EL (cell line): ENCODE data around the gene CAMSAP1.
A peak's percentile ranks its signal among the peaks of the same experiment; 100 is the strongest.

Experiments used
- DNase-seq: peaks from one replicate; pipeline ENCODE4 v3.0.0-alpha.2; 2016

Gene CAMSAP1

GRCh38 chr9:135809166-135809565 lies 98.2 kb downstream of the CAMSAP1 start:
- DNase-seq, result peak; percentile 33

- DNase-seq, result no peak
Measured at GRCh38 chr9:135805422-135806022, 101.8 kb downstream of the CAMSAP1 start.

GRCh38 chr9:135804581-135805421 lies 102.5 kb downstream of the CAMSAP1 start:
- DNase-seq, result peak; percentile 8

GRCh38 chr9:135803441-135803840 lies 103.9 kb downstream of the CAMSAP1 start:
- no peak for DNase-seq

GRCh38 chr9:135802876-135803419 lies 104.4 kb downstream of the CAMSAP1 start:
- DNase-seq, result no peak

DNA sequence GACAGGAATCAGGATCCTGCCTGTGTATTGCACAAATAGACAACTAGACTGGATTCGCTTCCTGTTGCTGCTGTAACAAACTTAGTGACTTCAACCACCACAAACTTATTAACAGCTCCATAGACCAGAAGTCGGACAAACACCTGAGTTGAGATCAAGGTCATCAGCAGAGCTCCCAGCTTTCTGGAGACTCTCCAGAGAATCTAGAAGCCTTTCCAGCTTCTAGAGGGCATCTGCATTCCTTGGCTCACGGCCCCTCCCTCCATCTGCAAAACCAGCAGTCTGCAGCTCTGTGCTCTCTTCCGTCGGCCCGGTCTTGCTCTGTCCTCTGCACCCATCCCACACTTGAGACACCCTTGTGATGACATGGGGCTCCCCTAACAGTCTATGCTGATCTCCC lies 106.3 kb downstream of the CAMSAP1 start:
- DNase-seq, result no peak

- no peak for DNase-seq
Measured at GRCh38 chr9:135799261-135799660, 108.1 kb downstream of the CAMSAP1 start.

DNA sequence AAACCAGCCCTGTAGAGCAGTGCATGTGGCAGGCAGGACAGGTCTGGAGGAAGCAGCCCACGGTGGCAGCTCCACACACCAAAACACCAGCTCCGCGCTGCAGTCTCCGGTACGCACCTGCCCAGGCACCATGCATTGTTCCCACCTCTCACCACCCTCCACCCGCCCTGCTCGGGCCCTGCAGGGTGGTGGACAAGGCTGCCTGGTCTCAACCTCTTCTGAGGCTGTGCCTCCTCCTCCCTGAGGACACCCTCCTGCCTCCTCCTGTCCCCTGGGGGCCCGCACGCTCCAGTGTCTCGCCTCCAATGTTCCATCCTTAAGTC lies 109.1 kb downstream of the CAMSAP1 start:
- DNase-seq, result no peak

- peak; percentile 51 for DNase-seq
Measured at GRCh38 chr9:135797507-135798262, 109.7 kb downstream of the CAMSAP1 start.

DNA sequence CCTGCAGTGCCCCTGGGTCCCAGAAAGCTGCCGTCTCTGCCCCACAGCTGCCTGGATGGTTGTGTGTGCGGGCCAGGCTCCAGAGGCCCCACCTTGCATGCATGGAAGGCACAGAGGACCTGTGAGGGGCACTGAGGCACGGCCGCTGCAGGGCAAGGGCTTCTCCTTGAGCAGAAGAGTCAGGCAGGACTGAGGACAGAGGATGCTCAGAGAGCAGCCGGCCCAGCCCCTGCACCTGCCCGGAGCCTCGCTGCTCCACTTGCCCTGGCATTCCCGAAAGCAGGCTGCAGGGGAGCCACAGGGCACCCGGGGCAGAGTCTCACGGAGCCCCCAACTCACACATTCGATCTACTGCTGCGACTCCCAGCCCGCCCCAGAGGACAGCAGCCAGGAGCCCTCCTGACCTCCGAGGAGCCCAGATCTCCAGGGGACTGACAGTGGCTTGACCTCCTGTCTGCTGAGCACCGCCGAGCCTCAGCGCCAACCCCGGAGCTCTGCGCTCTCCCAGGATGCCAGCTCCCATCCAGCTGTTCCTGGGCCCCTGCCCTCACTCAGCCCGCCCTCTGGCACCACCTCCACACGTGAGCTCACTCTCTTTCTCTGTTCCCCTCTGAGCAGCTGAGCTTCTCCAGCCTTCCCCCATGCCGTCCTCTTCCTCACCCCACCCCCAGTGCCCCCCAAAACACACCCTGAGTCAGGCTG lies 110.4 kb downstream of the CAMSAP1 start:
- no peak for DNase-seq

GRCh38 chr9:135795391-135795790 lies 112.0 kb downstream of the CAMSAP1 start:
- no peak for DNase-seq

DNA sequence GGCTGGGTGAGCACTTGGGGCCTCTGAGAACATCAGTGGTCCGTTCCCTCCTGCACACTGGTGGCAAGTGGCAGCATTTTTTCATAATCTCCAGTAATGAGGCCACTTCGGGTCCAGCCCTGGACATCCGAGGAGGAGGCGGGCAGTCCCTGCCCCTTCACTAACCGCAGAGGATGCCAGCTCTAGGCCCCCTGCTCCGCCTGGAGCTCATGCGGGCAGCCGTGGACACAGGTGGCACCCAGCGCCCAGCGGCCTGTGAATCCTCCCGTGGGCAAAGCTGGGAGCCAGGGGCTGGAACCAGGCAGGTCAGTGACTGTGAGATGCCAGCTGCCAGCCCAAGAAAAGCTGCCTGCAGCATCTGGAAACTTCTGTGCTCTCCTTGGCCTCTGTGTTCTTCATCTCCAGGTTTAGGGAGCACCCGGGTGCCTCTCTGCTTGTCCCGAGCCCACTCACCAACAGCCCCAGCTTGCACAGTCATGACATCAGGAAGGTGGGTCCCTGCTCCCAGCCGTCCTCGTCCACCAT lies 112.9 kb downstream of the CAMSAP1 start:
- no peak for DNase-seq

DNA sequence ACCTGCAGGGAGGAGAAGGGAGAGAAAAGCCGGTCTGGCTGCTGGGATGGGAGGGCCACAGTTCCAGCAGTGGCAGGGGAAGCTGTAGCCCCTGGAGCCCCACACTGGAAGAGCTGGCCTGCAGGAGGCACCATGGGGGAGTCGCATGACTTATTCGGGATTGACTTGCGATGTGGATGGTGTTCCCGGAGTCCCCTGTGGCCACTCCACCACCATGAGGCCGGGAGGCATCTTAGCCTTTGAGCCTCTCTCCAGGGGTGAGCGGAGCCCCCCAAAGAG lies 113.3 kb downstream of the CAMSAP1 start:
- DNase-seq, result no peak

DNA sequence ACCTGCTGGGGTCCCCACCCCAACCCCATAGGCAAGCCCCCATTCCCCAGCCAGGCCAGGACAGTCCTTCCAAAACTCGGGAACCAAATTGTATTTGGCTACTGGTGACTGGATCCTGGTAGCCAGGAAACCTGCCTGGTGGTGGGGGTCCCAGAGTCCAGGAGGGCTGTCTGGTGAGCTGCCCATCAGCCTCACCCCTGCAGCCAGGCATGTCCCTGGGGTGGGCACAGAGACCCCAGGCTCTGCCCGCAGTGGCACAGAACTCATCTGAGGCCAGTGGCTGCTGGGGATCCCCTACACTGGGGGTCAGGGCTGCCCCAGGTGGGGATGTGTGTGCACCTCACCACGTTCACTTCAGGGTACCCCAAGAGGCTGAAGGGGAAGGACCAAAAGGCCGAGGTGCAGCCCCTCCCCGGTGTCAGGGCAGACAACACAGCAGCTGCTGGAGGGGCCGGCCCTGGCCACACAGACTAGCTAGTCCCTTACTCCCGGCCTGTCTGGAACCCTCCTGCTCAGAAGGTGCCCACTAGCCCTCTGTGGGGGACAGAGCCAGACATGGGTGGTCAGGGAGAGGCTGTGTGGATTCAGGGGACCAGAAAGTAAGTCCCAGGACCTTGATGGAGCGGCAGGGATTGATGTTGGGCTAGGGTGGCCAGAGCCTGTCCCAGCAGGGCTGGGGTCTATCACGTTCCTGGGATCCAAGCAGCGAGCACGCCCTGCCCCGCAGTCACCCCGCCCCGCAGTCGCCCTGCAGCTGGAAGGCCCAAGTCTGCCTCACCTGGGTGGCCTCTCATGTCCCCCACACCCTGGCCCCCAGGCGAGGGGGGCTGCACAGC lies 113.9 kb downstream of the CAMSAP1 start:
- DNase-seq, result no peak

- no peak for DNase-seq
Measured at GRCh38 chr9:135792268-135793128, 114.8 kb downstream of the CAMSAP1 start.

GRCh38 chr9:135791431-135792267 lies 115.7 kb downstream of the CAMSAP1 start:
- DNase-seq, result no peak

DNA sequence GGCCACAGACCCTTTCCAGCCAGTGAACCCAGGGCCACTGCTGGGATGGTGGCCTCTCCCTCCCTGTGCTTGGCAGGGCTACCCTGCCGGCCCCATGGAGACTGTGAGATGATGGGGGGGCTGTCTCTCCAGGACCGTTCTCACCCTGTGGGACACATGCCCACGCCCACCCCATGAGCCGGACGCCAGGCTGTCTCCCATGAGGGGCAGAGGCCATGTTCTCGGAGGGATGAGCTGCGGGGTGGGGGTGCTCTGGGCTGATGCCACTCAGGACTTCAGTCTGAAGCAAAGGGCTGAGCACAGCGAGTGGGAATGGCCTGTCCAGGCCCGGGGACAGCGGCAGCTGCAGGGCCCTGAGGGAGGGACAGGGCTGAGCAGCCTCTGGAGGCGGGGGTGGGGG lies 116.5 kb downstream of the CAMSAP1 start:
- no peak for DNase-seq

GRCh38 chr9:135790356-135790755 lies 117.0 kb downstream of the CAMSAP1 start:
- DNase-seq, result no peak

DNA sequence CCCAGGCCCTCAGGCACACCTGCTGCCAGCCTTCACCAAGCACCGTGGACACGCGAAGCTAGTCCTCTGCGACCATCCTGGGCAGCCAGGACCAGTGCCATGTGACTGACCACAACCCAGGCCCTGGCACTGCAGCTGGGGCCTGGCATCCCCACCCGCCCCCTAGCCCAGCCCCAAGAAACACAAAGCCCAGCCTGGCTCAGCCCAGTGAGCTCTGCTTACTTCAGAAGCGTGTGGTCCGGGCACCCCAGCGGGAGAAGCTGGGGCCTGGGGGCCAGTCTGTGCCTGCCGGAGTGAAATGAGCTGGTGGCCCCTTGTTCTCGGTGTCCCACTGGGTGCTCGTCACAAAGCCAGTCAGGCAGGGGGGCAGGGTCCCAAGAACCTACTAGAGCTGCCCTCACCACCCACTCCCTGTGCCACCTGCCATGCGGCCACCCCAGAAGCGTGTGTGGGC lies 117.5 kb downstream of the CAMSAP1 start:
- DNase-seq, result no peak
